ENCODE measurements around the gene EIF3I.
"Not testable (repeated sequence)": the region's sequence is repeated elsewhere in the genome, so short reads cannot be mapped to it uniquely, and the experiment has no call there.

EIF3I gene

DNA sequence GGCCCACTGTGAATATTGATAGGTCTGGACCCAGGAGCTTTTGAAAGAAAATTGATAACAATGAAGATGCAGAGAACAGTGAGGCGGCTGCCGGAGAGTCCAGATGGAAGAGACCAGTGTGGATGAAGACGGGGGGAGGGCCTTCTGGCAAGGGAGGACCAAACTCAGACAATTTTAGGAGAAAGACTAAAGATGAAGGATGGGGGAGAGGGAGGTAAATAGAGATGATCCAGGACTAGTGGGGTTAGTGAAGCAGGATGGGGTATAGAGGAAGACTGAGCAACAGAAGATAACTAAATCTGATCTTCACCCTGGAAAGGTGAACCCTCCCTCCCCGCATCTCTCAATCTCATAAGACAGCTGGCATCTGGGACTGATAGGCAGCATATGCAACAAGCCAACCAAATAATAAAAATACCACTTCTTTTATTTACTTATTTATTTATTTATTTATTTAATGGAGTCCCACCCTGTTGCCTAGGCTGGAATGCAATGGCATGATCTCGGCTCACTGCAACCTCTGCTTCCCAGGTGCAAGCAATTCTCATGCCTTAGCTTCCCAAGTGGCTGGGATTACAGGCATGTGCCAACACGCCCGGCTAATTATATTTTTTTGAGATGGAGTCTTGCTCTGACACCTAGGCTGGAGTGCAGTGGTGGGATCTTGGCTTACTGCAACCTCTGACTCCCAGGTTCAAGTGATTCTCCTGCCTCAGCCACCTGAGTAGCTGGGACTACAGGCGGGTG, 10.5 kb downstream of the EIF3I start:
- no peak for DNase-seq (ENCODE audit: low read depth in 2 of 2)

DNA sequence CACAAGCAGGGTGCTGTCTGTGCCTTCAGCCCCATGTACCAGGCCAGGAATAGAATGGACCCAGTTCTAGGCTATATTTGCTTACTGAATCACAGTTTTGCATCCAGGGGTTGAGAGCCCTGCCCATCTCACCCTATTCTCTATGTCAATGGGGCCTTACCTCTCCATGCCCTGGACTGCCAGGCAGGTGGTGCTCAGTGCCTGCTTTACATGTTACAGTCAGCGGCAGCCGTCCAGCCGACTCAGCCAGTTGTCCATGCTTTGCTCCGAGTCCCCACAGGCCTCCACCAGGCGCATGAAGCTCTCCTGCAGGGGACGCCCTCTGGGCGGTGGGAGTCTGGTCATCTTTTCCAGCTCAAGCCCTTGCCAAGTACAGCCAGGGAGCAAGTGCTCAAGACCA, 12.6 kb downstream of the EIF3I start:
- no peak for DNase-seq (ENCODE audit: low read depth in 2 of 2)

DNA sequence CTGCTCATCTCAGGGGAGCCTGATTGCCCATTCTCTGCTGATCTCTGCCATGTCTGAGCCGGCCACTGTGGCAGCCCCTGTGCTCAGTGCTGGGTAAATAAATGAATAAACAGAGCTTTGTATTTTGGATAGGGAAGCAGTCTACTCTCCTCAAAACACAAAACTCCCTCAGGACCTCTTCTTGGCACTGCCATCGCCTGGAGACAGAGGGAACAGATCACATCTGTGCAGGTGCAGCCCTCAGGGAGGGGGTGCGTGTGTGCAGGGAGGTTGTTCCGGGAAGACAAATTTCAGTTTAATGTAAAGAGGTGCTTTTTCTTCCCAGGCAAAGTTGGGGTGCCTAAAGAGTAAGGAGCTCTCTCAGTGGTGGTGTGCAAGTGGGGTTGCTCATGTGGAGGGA, 17.1 kb downstream of the EIF3I start:
- DNase-seq (ENCODE audit: low read depth in 2 of 2), result no peak

DNA sequence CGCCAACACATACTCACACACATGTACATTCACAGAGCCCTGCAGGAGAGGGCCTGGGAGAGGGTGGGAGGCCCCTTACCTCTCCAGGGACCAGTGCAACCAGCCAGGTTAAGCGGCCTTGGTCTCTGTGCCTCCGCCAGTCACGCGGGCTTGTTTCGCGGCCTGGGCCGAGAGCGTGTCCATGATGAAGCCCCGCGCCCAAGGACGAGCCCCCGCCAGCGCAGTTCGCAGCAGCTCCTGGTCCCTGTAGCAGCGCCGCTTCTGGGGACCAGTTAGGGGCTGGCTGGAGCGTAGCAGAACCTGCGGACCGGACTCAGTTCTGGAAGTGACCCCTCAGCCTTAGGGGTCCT, 17.6 kb downstream of the EIF3I start:
- no peak for DNase-seq (ENCODE audit: low read depth in 2 of 2)

DNA sequence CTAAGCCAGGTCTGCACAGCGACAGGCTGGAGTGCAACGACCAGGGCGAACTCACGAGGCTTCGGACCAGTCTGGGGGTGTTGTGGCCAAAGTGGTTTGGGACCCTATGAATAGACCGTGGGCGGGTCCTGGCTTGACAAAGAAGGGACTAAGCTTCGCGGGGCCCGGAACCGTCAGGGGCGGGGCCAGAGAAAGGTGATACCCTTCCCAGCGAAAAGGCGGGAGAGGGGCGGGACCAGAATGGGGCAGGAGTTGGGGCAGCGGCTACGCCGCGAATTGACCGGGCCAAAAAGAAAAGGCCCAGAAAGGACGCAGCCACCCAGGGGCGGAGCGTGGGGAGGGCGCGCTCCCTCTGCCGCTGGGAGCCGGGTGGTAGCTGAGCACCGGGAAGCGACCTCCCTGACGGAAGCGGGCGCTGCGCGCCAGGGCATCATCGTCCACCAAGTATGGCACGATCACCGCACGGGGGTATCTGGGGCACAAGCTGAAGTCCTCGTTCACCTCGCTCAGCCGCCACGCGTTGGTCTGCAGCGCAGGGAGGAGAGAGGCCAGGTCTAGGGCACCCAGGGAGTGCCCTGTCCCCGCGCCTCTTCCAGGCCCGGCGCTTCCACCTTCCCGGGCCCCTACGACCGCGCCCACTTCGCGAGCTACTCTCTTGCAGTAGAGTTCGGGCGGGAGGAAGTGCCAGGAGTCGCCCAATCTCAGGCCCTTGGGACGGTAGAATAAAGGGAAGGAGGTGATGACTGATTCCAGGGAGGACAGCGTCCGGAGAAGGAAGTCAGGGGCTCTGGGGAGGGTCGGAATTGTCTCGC, 18.1 kb downstream of the EIF3I start:
- DNase-seq (ENCODE audit: low read depth in 2 of 2), result no peak

DNA sequence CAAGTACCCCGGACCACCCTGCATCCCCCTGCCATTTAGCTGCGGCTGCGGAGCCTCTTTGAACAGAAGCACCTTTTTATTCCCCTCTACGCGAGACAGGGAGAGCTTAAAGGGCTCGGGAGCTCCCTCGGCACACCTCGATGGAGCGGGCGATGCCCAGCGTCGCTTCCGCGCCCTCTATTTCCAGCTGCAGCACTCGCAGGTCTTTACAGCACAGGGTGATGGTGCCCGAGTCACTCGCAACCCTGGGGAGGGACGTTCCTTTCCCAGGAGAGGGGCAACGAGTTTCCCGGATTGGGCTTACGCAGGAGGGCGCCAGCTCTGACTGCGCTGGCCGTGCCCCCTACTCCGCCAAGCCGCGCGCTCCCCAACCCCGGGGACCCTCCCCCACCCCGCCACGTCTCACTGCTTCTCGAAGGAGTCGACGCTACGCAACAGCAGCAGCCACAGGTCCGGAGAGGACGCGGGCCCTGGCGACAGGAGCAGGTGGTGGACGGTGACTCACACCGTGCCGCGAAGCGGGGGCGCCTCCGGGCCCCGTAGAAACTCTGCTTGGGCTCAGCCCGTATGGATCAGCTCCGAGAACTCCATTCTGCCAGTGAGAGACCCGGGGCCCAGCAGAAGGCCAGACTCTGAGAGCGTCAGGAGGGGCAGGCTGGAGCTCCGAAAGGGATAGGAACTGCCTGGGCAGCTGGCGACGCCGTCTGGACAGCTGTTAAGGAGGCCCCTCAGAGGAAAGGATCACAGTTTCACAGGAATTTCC, 19.0 kb downstream of the EIF3I start:
- no peak for DNase-seq (ENCODE audit: low read depth in 2 of 2)

DNA sequence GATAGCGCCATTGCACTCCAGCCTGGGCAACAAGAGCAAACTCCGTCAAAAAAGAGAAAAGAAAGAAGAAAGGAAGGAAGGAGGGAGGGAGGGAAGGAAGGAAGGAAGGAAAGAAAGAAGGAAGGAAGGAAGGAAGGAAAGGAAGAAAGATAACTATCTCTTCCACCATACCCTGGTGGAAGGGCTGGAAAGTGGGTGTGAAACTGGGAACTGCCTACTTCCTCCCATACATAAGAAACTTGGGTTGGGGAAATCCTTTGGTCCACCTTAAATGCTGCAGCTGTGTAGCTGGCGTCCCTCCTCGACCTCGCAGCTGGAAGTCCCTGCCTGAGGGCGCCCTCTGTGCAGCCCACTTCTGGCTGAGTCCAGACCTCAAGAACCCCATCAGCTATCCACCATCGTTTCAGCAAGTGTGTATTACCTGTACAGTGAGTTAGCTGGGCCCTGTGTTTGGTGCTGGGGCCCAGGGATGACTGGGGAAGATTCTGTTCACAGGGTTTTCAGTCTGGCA, 20.2 kb downstream of the EIF3I start:
- DNase-seq (ENCODE audit: low read depth in 2 of 2), result no peak

DNA sequence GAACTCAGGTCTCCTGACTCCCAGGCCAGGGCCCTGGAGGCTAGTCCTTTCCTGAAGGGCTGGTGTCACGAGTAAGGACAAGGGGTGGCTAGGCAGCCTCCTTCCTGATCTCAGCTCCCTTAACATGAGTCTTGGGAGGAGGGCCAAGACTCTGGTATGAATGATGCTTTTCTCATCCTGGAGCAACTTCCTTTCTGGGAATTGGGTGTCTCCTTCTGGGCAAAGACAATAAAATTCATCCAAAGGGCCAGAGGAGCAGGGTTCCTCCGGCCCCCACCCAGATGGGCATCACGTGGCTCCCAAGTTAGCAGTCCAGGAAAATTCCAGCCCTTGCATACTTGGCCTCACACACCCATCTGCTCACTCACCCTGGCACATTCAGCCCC, 24.7 kb downstream of the EIF3I start, which contains the start of gene FAM167B:
Gene FAM167B, plus strand, starts transcription at position 335 of the 386 bp plus-strand sequence. CDS start 200 bp downstream, outside the sequence.
- no peak for DNase-seq (ENCODE audit: low read depth in 2 of 2)

DNA sequence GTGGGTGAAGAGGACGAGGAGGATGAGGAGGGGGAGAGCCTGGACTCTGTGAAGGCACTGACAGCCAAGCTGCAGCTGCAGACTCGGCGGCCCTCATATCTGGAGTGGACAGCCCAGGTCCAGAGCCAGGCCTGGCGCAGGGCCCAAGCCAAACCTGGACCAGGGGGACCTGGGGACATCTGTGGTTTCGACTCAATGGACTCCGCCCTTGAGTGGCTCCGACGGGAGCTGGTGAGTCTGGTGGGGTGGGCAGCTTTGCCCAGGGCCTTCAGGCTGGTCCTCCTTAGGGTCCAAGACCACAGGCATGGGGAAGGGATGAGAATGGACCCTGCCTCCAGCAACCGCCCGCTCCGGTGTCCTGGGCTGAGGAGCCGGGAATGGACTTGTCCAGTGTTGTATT, 25.2 kb downstream of the EIF3I start:
- no peak for DNase-seq (ENCODE audit: low read depth in 2 of 2)

DNA sequence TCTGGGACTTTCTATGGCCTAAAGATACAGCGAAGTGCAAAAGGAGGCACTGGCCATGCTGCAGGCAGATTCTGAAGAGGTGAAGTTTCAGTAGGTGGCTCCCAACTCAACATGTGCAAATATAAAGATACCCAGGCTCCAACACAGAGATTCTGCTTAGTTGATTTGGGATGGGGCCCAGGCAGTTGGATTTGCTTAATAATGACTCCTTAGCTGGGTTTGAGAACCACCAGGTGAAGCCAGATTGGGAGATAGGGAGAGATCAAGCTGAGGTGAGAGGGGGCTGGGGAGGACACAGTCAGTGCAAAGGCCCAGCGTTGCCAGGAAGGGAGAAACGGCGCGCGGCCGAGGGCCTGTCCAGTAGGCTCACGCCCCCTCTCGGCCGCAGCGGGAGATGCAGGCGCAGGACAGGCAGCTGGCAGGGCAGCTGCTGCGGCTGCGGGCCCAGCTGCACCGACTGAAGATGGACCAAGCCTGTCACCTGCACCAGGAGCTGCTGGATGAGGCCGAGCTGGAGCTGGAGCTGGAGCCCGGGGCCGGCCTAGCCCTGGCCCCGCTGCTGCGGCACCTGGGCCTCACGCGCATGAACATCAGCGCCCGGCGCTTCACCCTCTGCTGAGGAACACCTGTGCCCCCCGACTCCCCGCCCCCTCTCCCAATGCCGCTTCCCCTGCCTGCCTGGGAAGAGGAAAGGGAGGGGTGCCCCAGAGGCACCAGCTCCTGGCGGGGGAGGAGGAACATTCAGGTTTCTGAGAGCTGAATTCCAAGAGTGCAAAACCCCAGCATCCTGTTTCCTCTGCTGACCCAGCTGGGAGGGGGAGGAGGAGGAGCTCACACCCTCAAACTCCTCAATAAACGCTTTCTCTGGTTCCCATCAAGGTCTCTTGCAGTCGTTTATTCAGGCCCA, 26.0 kb downstream of the EIF3I start:
- DNase-seq (ENCODE audit: low read depth in 2 of 2), result peak; percentile 62 to 83

DNA sequence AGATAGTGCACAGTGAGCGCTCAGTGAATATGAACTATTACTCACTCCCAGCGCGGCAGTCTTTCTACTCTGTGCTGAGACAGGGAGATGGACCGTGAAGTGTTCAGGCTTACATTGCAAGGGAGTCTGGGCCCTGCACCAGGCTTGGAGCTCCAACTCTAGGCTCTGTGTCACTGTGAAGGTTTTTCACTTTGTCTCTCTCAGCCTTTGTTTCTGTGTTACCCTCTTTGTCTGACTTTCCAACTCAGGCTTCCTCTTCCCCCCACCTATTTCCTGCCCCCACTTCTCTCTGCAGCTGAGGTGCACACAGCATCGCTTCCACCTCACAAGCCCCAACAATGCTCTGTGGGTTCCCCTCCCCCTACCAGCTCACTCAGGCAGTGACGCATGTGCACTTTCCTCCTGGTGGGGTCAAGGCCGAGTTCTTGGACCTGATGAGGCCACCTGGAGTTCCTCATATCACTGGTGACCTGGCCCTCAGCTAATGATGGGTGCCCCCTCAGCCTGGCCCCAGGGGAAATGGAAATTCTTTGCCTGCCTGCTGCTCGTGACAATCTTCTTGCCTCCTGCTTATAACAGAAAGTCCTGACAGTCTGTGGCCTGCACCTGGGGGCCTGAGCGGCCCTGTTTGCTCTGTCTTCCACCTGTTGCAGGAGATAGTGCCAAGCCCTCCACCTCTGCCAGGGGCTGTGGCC, 27.8 kb downstream of the EIF3I start:
- DNase-seq (ENCODE audit: low read depth in 2 of 2), result peak; percentile 61 to 75

DNA sequence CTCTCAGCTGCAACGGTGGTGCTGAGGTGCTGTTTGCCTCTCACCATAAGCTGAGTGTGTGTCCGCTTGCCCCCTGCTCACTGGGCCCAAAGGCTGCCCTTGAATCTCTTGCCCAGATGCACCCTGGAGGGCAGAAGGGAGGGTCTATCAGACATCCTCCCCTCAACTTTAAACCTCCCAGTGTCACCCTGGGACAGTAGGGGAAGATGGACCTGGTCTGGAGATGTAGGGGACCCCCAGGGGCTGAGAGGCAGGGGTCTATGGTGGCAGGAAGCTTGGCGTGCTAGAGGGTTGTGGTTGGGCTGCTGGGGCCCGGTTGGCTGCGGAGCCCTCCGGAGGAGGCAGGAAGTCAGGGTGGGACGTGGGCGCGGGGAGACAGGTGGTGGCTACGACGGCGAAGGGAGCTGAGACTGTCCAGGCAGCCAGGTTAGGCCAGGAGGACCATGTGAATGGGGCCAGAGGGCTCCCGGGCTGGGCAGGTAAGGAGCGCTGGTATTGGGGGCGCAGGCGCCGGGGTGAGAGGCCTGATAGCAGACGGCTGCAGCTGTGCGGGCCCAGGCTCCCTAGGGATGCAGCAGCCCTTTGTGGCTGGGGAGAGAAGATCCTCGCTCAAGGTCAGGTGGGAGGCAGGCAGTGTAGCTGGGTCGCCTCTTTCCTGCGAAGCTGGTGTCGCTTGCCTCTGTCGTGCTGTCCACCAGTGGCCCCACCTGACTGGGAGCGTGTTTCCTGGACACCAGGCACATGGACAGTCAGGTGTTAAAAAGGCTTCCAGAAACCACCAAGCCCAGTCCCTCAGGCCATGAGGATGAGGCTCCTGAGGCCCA, 28.9 kb downstream of the EIF3I start, which contains the start of gene LCK:
Gene LCK, plus strand, starts transcription at position 373 of the 824 bp plus-strand sequence. CDS start 23,065 bp downstream, outside the sequence.
- peak; percentile 49 to 70 for DNase-seq (ENCODE audit: low read depth in 2 of 2)

DNA sequence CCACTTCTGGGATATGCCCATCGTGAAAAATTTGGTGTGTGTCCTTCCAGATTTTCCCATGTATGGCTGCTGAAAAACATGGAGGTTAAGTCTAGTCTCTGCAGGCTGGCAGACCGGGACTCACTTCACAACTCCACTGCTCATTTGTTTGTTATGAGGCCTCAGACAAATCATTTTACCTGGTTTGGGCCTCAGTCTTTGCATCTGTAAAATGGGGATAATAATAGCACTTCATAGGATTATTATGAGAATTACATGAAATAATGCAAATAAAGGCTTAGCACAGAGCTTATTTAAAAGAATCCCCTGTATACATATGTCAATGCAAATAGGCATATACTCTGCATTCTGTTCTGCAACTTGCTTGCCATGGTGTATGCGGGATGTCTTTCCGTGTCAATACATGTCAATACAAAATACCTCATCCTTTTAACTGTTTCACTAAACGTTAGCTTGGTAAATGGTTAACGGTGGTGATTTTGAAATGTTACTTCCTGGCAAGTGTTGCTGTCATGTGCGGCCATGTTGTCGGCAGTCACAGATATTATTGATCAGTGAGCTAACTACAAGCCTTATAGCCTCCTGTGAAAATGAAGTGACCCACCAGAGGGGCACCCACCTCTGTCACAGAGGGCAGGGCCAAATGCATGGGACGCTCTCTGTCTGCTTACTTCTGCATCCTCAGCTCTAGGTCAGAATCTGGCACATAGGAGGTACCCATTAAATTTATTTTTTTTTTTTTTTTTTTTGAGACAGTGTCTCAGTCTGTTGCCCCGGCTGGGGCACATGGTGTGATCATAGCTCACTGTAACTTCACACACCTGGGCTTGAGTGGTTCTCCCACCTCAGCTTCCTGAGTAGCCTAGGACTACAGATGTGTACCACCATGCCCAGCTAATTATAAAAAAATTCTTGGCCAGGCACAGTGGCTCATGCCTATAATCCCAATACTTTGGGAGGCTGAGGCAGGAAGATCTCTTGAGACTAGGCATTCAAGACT, 33.2 kb downstream of the EIF3I start:
- no peak for DNase-seq (ENCODE audit: low read depth in 2 of 2)

DNA sequence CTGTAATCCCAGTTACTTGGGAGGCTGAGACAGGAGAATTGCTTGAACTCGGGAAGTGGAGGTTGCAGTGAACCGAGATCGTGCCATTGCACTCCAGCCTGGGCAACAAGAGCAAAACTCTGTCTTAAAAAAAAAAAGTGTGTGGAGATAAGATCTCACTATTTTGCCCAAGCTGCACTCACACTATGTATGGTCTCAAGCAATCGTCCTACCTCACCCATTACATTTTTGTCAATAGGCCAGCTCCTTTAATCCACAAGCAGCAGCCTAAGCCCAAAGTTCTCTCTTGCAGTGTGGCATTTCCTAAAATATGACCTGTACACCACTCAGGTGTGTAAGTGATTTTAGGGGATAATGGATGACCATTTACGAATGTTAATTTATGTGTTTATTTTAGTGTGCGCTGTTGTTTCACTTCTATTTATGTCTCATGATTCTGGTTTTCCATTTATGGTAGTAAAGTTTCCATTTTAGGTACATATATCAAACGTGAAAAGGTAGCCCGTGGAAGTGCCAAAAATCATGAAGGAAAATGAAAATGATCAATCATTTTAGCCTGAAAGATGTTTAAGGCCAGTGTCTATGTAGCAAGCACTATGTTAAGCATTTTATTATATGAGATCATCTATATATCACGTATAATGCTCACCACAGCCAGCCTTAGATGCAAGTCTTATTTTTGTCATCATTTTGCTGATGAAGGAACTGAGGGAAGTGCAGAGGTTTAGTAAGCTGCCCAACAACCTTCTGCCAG, 34.4 kb downstream of the EIF3I start:
- no peak for DNase-seq (ENCODE audit: low read depth in 2 of 2)

DNA sequence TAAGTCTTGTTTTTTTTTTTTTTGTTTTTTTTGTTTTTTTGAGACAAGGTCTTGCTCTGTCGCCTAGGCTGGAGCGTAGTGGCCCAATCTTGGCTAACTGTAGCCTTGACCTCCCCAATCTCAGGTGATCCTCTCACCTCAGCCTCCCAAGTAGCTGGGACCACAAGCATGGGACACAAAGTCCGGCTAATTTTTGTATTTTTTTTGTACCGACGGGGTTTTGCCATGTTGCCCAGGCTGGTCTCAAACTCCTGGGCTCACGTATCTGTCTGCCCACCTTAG, 35.0 kb downstream of the EIF3I start:
- no peak for DNase-seq (ENCODE audit: low read depth in 2 of 2)

DNA sequence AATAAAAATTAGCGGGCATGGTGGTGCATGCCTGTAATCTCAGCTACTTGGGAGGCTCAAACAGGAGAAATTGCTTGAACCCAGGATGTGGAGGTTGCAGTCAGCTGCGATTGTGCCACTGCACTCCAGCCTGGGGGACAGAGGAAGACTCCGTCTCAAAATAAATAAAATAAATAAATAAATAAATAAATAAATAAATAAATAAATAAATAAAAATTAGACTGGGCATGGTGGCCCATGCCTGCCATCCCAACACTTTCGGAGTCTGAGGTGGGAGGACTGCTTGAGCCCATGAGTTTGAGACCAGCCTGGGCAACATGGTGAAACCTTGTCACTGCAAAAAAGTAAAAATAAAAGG, 41.0 kb downstream of the EIF3I start:
- not testable (repeated sequence) for DNase-seq (ENCODE audit: low read depth in 2 of 2)

DNA sequence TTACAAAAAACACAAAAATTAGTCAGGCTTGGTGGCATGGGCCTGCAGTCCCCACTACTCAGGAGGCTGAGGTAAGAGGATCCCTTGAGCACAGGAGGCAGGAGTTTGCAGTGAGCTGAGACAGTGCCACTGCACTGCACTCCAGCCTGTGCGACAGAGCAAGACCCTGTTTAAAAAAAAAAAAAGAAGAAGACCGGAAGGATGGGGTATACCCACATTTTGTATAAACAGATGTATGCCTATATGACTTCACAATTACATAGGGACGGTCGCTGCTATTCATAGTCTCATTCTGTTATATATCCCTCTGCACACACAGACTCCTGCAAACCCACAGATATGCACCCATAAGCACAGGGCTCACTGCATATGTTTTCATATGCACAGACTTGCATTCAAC, 41.5 kb downstream of the EIF3I start:
- no peak for DNase-seq (ENCODE audit: low read depth in 2 of 2)

DNA sequence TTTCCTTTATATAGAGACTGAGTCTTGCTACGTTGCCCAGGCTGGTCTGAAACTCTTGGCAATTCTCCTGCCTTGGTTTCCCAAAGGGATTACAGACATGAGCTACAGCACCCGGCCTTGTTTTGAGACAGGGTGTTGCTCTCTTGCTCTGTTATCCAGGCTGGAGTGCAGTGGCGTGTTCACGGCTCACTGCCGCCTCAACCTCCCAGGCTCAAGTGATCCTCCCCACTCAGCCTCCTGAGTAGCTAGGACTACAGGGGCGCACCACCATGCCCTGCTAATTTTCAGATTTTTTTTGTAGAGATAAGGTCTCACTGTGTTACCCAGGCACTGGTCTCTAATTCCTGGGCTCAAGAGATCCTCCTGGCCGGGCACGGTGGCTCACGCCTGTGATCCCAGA, 43.6 kb downstream of the EIF3I start:
- DNase-seq (ENCODE audit: low read depth in 2 of 2), result no peak

Measured in stimulated activated CD4-positive, alpha-beta T cell treated with anti-CD3 and anti-CD28 coated beads, Interleukin-12 subunit alpha, Interleukin-12 subunit beta, amount 100 ng/mL, for 24 hours (primary cell).